PFSK-1 (cell line): Measurements from ENCODE around the gene ANKHD1.

Experiments
- FOXP2 ChIP-seq: optimal IDR thresholded peaks from 2 replicates; pipeline ENCODE3; 2011; ENCODE audit warnings: borderline replicate concordance, control low read depth, inconsistent platforms; ENCODE audit not compliant: insufficient read depth; ENCODE audit errors: extremely low read length, extremely low read depth
- POLR2AphosphoS5 ChIP-seq: IDR thresholded peaks from 2 replicates; pipeline ENCODE4 v1.6.1; 2012; ENCODE audit warnings: low read depth, mild to moderate bottlenecking, control low read depth, low read length, moderate library complexity
- TF ChIP-seq, protein P1 (sequence below), 2 experiments: IDR thresholded peaks; 2 replicates each; pipeline versions ENCODE4 v1.6.1 to v1.8.0; 2011 to 2012; ENCODE audit warnings: low read depth in 2 of 2, low read length in 2 of 2, control low read depth in 1 of 2, inconsistent platforms in 1 of 2, mild to moderate bottlenecking in 1 of 2, moderate library complexity in 1 of 2; ENCODE audit not compliant: insufficient read depth in 1 of 2

DNA sequence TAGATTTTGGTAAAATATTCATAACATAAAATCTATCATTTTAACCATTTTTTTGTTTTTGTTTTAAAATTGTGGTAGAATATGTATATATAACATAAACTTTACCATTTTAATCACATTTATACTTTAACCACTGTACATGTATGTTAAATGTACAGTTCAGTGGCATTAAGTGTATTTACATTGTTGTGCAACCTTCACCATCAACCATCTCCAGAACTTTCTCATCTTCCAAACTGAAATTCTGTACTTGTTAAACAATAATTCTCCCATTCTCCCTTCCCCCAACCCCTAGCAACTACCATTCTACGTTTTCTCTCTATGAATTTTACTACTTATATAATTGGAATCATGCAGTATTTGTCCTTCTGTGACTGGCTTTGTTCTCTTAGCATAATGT, 11.6 kb downstream of the ANKHD1 start:
- TF ChIP-seq, protein P1, sequence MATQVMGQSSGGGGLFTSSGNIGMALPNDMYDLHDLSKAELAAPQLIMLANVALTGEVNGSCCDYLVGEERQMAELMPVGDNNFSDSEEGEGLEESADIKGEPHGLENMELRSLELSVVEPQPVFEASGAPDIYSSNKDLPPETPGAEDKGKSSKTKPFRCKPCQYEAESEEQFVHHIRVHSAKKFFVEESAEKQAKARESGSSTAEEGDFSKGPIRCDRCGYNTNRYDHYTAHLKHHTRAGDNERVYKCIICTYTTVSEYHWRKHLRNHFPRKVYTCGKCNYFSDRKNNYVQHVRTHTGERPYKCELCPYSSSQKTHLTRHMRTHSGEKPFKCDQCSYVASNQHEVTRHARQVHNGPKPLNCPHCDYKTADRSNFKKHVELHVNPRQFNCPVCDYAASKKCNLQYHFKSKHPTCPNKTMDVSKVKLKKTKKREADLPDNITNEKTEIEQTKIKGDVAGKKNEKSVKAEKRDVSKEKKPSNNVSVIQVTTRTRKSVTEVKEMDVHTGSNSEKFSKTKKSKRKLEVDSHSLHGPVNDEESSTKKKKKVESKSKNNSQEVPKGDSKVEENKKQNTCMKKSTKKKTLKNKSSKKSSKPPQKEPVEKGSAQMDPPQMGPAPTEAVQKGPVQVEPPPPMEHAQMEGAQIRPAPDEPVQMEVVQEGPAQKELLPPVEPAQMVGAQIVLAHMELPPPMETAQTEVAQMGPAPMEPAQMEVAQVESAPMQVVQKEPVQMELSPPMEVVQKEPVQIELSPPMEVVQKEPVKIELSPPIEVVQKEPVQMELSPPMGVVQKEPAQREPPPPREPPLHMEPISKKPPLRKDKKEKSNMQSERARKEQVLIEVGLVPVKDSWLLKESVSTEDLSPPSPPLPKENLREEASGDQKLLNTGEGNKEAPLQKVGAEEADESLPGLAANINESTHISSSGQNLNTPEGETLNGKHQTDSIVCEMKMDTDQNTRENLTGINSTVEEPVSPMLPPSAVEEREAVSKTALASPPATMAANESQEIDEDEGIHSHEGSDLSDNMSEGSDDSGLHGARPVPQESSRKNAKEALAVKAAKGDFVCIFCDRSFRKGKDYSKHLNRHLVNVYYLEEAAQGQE (IDR thresholded peaks at IDR 0.05; ENCODE audit: insufficient read depth in 1 of 2, low read depth in 2 of 2, low read length in 2 of 2): no peak
- TF ChIP-seq POLR2AphosphoS5: no peak
- no peak for TF ChIP-seq FOXP2
